ENCODE data around the gene EPB41L1. TPM values are rescaled to one million over a fixed set of nuclear protein-coding genes. Genes with fewer than 3 reads are reported as not detected.

Gene EPB41L1
- total RNA-seq, 2 donors from 2014 or later, result 17.5 to 18.1 TPM

DNA sequence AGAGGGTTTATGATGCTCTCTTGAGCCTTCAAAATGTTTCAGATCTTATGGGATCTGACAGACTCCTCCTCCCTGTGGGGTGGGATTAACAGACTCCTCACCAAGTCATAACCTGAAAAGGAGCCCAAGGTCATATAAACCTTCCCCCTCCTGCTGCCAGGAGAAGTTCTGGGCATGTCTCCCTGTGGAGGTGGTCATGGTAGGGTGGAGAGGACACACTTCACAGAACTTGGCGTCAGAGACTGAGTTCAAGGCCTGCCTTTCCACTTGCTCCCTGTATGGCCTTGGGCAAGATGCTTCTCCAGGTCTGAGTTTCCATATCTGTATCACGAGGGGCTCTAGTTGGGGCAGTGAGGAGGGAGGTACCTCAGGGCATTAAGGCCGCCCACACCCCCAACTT, 49.3 kb downstream of the EPB41L1 start:
- Histone ChIP-seq H3K27ac (no peak overlapping the region), H3K27me3 (no peaks in the 10 kb centered on the region), H3K4me1 (no peaks in the 10 kb centered on the region), H3K9me3 (no peaks in the 10 kb centered on the region), H3K4me3 (no peak overlapping the region), H3K36me3 (no peaks in the 10 kb centered on the region)
- no peak for DNase-seq (ENCODE audit: low spot score)
- TF ChIP-seq, protein P1, sequence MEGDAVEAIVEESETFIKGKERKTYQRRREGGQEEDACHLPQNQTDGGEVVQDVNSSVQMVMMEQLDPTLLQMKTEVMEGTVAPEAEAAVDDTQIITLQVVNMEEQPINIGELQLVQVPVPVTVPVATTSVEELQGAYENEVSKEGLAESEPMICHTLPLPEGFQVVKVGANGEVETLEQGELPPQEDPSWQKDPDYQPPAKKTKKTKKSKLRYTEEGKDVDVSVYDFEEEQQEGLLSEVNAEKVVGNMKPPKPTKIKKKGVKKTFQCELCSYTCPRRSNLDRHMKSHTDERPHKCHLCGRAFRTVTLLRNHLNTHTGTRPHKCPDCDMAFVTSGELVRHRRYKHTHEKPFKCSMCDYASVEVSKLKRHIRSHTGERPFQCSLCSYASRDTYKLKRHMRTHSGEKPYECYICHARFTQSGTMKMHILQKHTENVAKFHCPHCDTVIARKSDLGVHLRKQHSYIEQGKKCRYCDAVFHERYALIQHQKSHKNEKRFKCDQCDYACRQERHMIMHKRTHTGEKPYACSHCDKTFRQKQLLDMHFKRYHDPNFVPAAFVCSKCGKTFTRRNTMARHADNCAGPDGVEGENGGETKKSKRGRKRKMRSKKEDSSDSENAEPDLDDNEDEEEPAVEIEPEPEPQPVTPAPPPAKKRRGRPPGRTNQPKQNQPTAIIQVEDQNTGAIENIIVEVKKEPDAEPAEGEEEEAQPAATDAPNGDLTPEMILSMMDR (IDR thresholded peaks at IDR 0.05), result no peak

DNA sequence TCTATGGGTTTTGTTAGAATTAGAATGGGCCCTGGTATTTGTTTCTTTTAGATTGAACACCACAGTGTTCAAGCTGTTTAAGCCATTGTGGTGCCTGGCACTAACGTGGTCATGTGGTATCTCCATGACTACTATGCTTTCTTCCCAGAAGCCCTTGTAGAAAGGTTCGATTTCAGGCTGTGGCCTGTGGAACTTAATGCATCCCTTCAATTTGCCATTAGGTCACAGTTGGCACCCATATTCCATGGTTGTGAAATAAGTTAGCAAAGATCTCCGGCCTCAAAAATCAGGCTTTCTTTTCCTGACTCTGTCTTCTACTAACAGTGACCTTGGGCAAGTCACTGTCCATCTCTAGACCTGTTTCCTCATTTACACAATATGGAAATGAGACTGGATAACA, 50.5 kb downstream of the EPB41L1 start:
- Histone ChIP-seq H3K4me3 (no peak overlapping the region), H3K36me3 (no peaks in the 10 kb centered on the region), H3K4me1 (no peaks in the 10 kb centered on the region), H3K27me3 (no peaks in the 10 kb centered on the region), H3K27ac (no peak overlapping the region), H3K9me3 (no peaks in the 10 kb centered on the region)
- TF ChIP-seq, protein P1 (IDR thresholded peaks at IDR 0.05), result no peak
- DNase-seq (ENCODE audit: low spot score), result no peak

DNA sequence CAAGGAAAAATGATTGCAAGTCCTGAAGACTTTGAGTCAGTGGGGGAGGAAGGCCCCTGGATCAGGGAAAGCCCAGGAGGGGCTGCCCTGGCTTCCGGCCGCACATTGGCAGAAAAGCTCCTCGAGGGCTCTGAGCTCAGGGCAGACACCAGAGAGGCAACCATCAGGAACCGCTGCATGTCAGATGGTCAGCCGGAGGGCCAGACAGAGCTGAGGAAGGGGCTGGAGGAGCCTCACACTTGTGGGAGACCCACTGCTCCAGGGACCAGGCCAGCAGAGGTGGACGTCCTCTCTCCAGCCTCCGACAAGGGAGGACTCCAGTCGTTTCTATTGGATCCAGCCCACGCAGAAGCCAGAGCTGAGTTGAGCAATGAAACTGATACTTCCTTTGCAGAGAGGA, 51.5 kb downstream of the EPB41L1 start:
- Histone ChIP-seq H3K27me3 (no peaks in the 10 kb centered on the region), H3K4me1 (no peaks in the 10 kb centered on the region), H3K27ac (no peak overlapping the region), H3K36me3 (no peaks in the 10 kb centered on the region), H3K4me3 (no peak overlapping the region), H3K9me3 (no peaks in the 10 kb centered on the region)
- no peak for DNase-seq (ENCODE audit: low spot score)
- TF ChIP-seq, protein P1 (IDR thresholded peaks at IDR 0.05), result no peak

DNA sequence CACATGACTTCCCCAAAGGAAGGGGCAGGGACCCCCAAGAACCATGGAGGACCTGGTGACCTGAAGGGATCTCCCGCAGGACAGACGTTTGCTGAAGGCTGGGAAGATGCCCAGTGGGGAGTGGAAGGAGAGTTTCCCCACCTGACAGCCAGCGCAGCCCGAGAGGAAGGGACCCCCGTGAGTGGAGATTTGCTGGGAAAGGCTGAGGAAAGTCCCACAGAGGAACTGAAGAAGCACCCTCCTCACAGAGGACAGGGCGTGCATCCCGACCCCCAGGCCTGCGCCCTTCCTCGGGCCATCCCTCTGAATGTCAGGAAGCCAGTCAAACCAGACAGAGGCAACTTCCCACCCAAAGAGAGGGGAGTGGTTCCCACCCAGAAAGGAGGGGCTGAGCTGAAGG, 52.1 kb downstream of the EPB41L1 start:
- no peak overlapping the region for H3K4me3 ChIP-seq
- no peaks in the 10 kb centered on the region for H3K4me1 ChIP-seq
- H3K36me3 ChIP-seq, result no peaks in the 10 kb centered on the region
- H3K27ac ChIP-seq, result no peak overlapping the region
- H3K27me3 ChIP-seq, result no peaks in the 10 kb centered on the region
- TF ChIP-seq, protein P1 (IDR thresholded peaks at IDR 0.05), result no peak
- no peak for DNase-seq (ENCODE audit: low spot score)
- H3K9me3 ChIP-seq, result no peaks in the 10 kb centered on the region

DNA sequence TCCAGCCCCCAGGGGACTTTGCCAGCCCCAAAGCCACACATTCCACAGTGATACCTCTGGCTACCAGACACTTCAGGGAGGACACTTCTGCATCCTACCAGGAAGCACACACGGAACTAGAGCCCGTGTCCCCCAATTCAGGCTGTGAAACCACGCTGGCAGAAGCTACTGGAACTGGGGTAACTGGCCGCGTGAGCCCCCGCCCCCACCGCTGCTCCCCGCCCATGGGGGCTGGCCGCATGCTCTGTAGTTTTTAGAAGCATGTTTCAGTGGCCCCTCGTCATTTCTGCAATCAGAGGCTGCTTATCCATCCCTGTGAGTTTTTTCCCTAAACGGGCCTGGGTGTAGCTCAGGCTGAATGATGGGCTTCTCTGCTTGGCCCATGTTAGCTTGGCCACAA, 53.1 kb downstream of the EPB41L1 start:
- no peaks in the 10 kb centered on the region for H3K36me3 ChIP-seq

DNA sequence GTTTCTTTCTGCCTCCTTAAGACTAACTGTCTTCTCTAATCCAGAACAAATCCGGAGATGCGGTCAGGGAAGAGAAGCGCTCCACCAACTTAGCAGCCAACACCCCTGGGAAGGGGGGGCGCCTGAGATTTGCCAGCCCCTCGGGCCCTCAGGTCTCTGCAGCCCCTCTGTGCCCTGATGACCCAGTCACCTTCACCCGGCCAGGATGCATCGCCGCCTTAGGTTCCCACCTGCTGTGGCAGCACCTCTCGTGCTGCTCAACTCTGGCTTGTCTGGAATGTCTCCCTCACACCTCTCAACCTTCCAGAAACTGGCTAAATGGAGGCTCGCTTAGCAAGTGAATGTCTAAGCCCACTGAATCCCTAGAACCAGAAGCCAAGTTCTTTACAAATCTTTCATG, 53.7 kb downstream of the EPB41L1 start:
- no peak overlapping the region for H3K27ac ChIP-seq
- no peaks in the 10 kb centered on the region for H3K9me3 ChIP-seq
- no peak overlapping the region for H3K4me3 ChIP-seq
- TF ChIP-seq, protein P1 (IDR thresholded peaks at IDR 0.05), result no peak
- no peaks in the 10 kb centered on the region for H3K27me3 ChIP-seq
- H3K4me1 ChIP-seq, result no peaks in the 10 kb centered on the region
- no peak for DNase-seq (ENCODE audit: low spot score)
- no peaks in the 10 kb centered on the region for H3K36me3 ChIP-seq

More for the DNA sequence above, 53.1 kb downstream of the EPB41L1 start:
- Histone ChIP-seq H3K9me3 (no peaks in the 10 kb centered on the region), H3K4me1 (no peaks in the 10 kb centered on the region), H3K27ac (no peak overlapping the region), H3K4me3 (no peak overlapping the region), H3K27me3 (no peaks in the 10 kb centered on the region)
- DNase-seq (ENCODE audit: low spot score), result no peak
- TF ChIP-seq, protein P1 (IDR thresholded peaks at IDR 0.05), result no peak
